Measurements from ENCODE around the gene DMAC2L. TPM values are rescaled to one million over a fixed set of nuclear protein-coding genes. Genes with fewer than 3 reads are reported as not detected.

DMAC2L gene
- total RNA-seq, 3 donors from 2014 or later, result 19.7 to 30.7 (median 20.3) TPM

DNA sequence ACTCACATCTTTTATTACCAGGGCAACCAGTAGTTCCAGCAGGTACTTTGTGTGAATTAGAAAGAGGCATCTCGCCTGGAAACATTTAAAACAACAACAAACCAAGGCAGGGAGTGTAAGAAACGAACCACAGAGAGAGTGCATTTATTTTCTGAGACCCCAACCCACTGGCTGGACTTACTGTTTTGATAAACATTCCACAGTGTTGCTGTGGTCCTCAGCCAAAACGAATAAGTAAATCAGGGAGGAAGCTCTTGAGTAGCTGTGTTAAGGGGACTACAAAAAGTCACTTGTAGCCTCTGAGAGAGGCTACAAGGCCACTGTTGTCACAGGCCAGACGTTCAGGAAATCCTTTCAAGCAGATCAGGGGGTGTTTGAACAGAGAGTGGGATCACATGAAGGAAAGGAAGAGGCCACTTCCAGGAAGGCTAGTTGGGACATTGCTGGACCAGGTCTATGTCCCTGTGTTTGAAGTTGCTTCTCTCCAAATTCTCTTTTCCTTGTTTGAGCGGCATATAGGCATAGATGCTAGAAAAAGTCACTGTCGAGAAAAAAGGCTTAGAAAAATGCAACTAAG, 33.8 kb downstream of the DMAC2L start:
- DNase-seq (ENCODE audit: low spot score in 2 of 2), result no peak
- Histone ChIP-seq H3K27me3 (no peaks in the 10 kb centered on the region), H3K36me3 (no peaks in the 10 kb centered on the region), H3K4me3 (no peak overlapping the region), H3K9me3 (no peaks in the 10 kb centered on the region), H3K4me1 (no peaks in the 10 kb centered on the region), H3K27ac (peak overlapping the region in 1 of 2 donors; percentile 49)
- intact Hi-C loops (cut with DNase I; ENCODE audit: low total_unique reads), result no loop called here
- TF ChIP-seq POLR2A (IDR thresholded peaks at IDR 0.05), result no peak

DNA sequence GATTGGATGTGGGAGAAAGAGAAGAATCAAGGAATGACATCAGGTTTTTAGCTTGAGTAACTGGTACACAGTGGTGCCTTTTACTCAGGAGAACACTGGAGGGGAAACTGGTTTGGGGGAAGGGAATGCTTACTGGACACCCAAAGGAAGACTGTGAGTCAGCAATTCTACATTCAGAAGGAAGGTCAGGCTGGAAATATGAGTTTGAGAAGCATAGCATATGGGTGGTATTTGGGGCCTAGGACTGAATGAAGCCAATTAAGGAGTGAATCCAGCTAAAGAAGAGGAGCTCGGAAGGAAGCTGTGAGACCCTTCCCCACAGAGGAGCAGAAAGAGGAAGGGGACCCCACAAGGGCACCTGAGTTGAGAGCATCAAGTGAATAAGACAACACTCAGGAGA, 35.4 kb downstream of the DMAC2L start:
- DNase-seq (ENCODE audit: low spot score in 2 of 2), result no peak
- TF ChIP-seq POLR2A (IDR thresholded peaks at IDR 0.05), result no peak
- TF ChIP-seq CTCF (IDR thresholded peaks at IDR 0.05), result no peak
- no peak for TF ChIP-seq POLR2AphosphoS5 (IDR thresholded peaks at IDR 0.05)
- H3K27ac ChIP-seq, result peak overlapping the region in 1 of 2 donors; percentile 0
- H3K9me3 ChIP-seq, result no peaks in the 10 kb centered on the region
- no peaks in the 10 kb centered on the region for H3K4me1 ChIP-seq
- intact Hi-C loops (cut with DNase I; ENCODE audit: low total_unique reads), result no loop called here
- no peak overlapping the region for H3K4me3 ChIP-seq
- H3K27me3 ChIP-seq, result no peaks in the 10 kb centered on the region
- H3K36me3 ChIP-seq, result no peaks in the 10 kb centered on the region

DNA sequence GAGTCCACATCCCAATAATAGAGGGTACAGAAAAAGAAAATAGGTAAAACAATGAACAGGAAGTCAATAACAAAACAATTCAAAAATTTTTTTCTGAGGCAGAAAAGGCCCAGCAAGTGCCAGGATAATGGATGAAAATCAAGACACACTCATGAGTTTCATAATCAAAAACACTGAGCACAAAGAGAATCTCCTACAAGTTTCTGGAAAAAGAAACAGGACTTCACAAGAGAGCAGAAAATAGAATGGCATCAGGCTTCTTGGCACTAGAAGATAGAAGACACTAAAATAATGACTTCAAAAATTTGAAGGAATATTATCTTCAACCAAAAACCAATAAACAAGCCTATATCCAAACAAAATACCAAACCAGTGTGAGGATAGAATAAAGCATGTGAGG, 36.8 kb downstream of the DMAC2L start:
- intact Hi-C loops (cut with DNase I; ENCODE audit: low total_unique reads), result no loop called here
- Histone ChIP-seq H3K36me3 (no peaks in the 10 kb centered on the region), H3K4me1 (no peaks in the 10 kb centered on the region), H3K9me3 (no peaks in the 10 kb centered on the region), H3K27ac (no peak overlapping the region), H3K4me3 (no peak overlapping the region), H3K27me3 (no peaks in the 10 kb centered on the region)
- no peak for DNase-seq (ENCODE audit: low spot score in 2 of 2)
- TF ChIP-seq CTCF (IDR thresholded peaks at IDR 0.05) (no peak), POLR2A (IDR thresholded peaks at IDR 0.05) (no peak), POLR2AphosphoS5 (IDR thresholded peaks at IDR 0.05) (no peak)

DNA sequence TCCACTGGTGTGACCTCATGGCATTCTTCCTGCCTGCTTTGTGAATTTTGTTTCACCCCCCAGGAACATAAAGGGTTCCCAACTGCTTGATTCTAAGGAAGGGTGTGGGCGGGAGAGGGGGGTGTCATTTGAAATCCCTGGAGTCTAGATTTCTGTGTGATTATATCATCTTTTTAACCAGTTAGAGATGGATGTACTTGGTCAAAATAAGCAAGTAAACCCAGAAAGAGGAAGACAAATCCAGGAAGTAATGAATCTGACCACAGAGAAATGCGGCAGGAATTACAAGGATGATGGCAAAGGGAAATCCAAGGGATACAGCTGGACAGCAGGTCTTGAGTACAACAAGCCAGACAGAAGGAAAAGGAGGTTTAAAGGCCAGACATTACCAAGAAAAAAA, 38.9 kb downstream of the DMAC2L start:
- intact Hi-C loops (cut with DNase I; ENCODE audit: low total_unique reads), result no loop called here
- no peak for DNase-seq (ENCODE audit: low spot score in 2 of 2)
- Histone ChIP-seq H3K36me3 (no peaks in the 10 kb centered on the region), H3K9me3 (no peaks in the 10 kb centered on the region), H3K27ac (no peak overlapping the region), H3K27me3 (no peaks in the 10 kb centered on the region), H3K4me1 (no peaks in the 10 kb centered on the region), H3K4me3 (no peak overlapping the region)
- TF ChIP-seq CTCF (IDR thresholded peaks at IDR 0.05) (no peak), POLR2A (IDR thresholded peaks at IDR 0.05) (no peak), POLR2AphosphoS5 (IDR thresholded peaks at IDR 0.05) (no peak)

DNA sequence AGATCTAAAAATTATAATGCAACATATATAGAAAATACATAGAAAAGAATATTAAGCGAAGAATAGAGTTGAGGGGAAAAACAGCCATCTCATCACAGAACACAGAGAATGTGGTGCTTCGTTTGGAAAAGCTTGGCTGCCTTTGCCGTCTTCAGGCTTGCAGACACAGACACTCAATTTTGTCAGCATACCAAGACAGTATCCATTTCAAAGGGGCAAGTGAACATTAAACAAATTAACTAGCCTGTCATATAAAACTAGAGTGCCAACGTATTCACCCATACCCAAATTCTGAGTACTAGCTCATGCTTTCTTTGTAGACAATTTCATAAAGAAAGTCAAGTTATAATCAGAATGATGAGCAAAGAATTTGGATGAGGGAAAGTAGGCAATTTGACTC, 40.5 kb downstream of the DMAC2L start:
- no peaks in the 10 kb centered on the region for H3K4me1 ChIP-seq
- intact Hi-C loops (cut with DNase I; ENCODE audit: low total_unique reads), result no loop called here
- H3K9me3 ChIP-seq, result no peaks in the 10 kb centered on the region
- no peaks in the 10 kb centered on the region for H3K27me3 ChIP-seq
- DNase-seq (ENCODE audit: low spot score in 2 of 2), result no peak
- no peak overlapping the region for H3K4me3 ChIP-seq
- no peak overlapping the region for H3K27ac ChIP-seq
- TF ChIP-seq POLR2A (IDR thresholded peaks at IDR 0.05) (no peak), POLR2AphosphoS5 (IDR thresholded peaks at IDR 0.05) (no peak), CTCF (IDR thresholded peaks at IDR 0.05) (no peak)
- H3K36me3 ChIP-seq, result no peaks in the 10 kb centered on the region

- intact Hi-C loops (cut with DNase I; ENCODE audit: low total_unique reads), result no loop called here
- no peaks in the 10 kb centered on the region for H3K36me3 ChIP-seq
- H3K9me3 ChIP-seq, result no peaks in the 10 kb centered on the region
- no peak overlapping the region for H3K4me3 ChIP-seq
- no peak for TF ChIP-seq POLR2AphosphoS5 (IDR thresholded peaks at IDR 0.05)
- TF ChIP-seq CTCF (IDR thresholded peaks at IDR 0.05), result no peak
- no peak for TF ChIP-seq POLR2A (IDR thresholded peaks at IDR 0.05)
- DNase-seq (ENCODE audit: low spot score in 2 of 2), result no peak
- no peaks in the 10 kb centered on the region for H3K4me1 ChIP-seq
- no peaks in the 10 kb centered on the region for H3K27me3 ChIP-seq
- H3K27ac ChIP-seq, result no peak overlapping the region
Measured at GRCh38 chr14:50353126-50353525, 41.0 kb downstream of the DMAC2L start.
